Osteoblast (primary cell): Measurements from ENCODE around the gene CAPS2. TPM values are rescaled to one million over a fixed set of nuclear protein-coding genes. Genes with fewer than 3 reads are reported as not detected.

ENCODE experiments used
- DNase-seq: peaks from one replicate; pipeline ENCODE4 v3.0.0; 2011; ENCODE audit warnings: low spot score, mixed read lengths; ENCODE audit not compliant: insufficient read length; ENCODE audit errors: missing footprints
- H2AFZ ChIP-seq: 2 replicates; pipeline ENCODE4 v1.6.0; 2011; ENCODE audit warnings: mild to moderate bottlenecking, low read length
- H3K27ac ChIP-seq: 2 replicates; pipeline ENCODE4 v1.5.1; 2011; ENCODE audit warnings: mild to moderate bottlenecking, low read depth, low read length, moderate library complexity
- H3K27me3 ChIP-seq: 2 replicates; pipeline ENCODE4 v1.6.0; 2012; ENCODE audit warnings: mild to moderate bottlenecking, control low read depth, inconsistent platforms, low read length, moderate library complexity; ENCODE audit not compliant: insufficient read depth
- H3K36me3 ChIP-seq: 2 replicates; pipeline ENCODE4 v1.5.1; 2011; ENCODE audit warnings: mild to moderate bottlenecking, low read length, control low read depth, moderate library complexity; ENCODE audit not compliant: insufficient read depth
- H3K4me1 ChIP-seq: 2 replicates; pipeline ENCODE4 v1.5.1; 2011; ENCODE audit warnings: mild to moderate bottlenecking, low read length, control low read depth, moderate library complexity; ENCODE audit not compliant: insufficient read depth
- H3K4me2 ChIP-seq: 2 replicates; pipeline ENCODE4 v1.6.0; 2011; ENCODE audit warnings: mild to moderate bottlenecking, low read length; ENCODE audit not compliant: insufficient read depth
- H3K4me3 ChIP-seq: fragments of 200-600 bp; sonication (generic); 3 replicates; pipeline ENCODE4 v1.5.1; 2012; ENCODE audit warnings: mild to moderate bottlenecking, low read length, inconsistent platforms; ENCODE audit not compliant: insufficient read depth
- H3K79me2 ChIP-seq: 2 replicates; pipeline ENCODE4 v1.6.0; 2012; ENCODE audit warnings: mild to moderate bottlenecking, low read length, control low read depth, inconsistent platforms; ENCODE audit not compliant: insufficient read depth
- H3K9me3 ChIP-seq: 2 replicates; pipeline ENCODE4 v1.5.1; 2011; ENCODE audit warnings: low read depth, low read length, control low read depth
- H4K20me1 ChIP-seq: 2 replicates; pipeline ENCODE4 v1.6.0; 2012; ENCODE audit warnings: mild to moderate bottlenecking, low read length, control low read depth; ENCODE audit not compliant: insufficient read depth
- total RNA-seq: library from RNA; depleted of rRNA; stranded (reverse); fragments of >200 nt; gene quantifications from 2 replicates; pipeline ENCODE4 v1.2.3, GENCODE V29; 2012
- TF ChIP-seq, protein P1 (sequence below): IDR thresholded peaks from 2 replicates; pipeline ENCODE4 v1.5.1; 2011; ENCODE audit warnings: mild to moderate bottlenecking, low read depth, low read length, moderate library complexity; ENCODE audit errors: extremely low read depth

The CAPS2 gene
- total RNA-seq, 1 donor: 10.5 TPM

DNA sequence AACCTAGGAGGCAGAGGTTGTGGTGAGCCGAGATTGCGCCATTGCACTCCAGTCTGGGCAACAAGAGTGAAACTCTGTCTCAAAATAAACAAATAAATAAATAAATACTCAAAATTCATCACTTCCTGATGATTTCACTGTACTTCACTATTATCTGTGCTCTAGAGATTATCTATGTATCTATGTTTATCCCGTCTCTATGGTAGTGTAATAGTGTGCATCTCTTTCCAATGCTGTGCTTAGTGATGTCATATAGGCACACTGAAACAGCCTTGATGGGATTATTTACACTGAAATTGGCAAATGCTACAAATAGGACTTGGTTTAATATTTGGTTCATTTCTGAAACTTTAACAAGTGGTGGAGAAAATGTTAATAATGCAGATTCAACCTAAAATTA is 6.5 kb downstream of the CAPS2 start:
- TF ChIP-seq, protein P1, sequence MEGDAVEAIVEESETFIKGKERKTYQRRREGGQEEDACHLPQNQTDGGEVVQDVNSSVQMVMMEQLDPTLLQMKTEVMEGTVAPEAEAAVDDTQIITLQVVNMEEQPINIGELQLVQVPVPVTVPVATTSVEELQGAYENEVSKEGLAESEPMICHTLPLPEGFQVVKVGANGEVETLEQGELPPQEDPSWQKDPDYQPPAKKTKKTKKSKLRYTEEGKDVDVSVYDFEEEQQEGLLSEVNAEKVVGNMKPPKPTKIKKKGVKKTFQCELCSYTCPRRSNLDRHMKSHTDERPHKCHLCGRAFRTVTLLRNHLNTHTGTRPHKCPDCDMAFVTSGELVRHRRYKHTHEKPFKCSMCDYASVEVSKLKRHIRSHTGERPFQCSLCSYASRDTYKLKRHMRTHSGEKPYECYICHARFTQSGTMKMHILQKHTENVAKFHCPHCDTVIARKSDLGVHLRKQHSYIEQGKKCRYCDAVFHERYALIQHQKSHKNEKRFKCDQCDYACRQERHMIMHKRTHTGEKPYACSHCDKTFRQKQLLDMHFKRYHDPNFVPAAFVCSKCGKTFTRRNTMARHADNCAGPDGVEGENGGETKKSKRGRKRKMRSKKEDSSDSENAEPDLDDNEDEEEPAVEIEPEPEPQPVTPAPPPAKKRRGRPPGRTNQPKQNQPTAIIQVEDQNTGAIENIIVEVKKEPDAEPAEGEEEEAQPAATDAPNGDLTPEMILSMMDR: no peak
- no peaks in the 10 kb centered on the region for H4K20me1 ChIP-seq
- no peak for DNase-seq
- no peak overlapping the region for H3K4me2 ChIP-seq
- no peaks in the 10 kb centered on the region for H3K79me2 ChIP-seq
- no peaks in the 10 kb centered on the region for H3K27me3 ChIP-seq
- H3K27ac ChIP-seq: no peak overlapping the region
- no peaks in the 10 kb centered on the region for H3K4me1 ChIP-seq
- no peaks in the 10 kb centered on the region for H3K9me3 ChIP-seq
- no peak overlapping the region for H3K4me3 ChIP-seq
- no peaks in the 10 kb centered on the region for H3K36me3 ChIP-seq
- no peak overlapping the region for H2AFZ ChIP-seq

DNA sequence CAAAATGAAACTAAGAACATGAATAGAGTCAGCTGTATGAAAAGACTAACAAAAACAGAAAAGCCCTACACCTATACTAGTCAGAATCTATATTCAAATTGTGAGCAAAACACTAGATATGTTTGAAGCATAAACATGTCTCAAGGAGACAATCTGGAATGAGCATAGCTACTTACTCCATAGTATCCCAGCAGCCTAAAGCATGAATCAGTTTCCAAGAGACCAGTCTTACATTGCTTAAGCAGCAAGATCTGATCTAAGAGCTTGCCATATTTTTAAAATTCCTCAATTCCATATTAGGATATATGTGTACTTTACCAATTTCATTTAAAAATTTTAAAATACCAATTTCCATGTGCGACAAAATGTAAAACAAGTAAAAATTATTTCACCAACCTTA is 7.7 kb downstream of the CAPS2 start:
- Histone ChIP-seq H3K4me2 (peak overlapping the region; percentile 68), H3K27ac (peak overlapping the region; percentile 52), H2AFZ (peak overlapping the region; percentile 76), H3K79me2 (no peaks in the 10 kb centered on the region), H3K4me1 (no peaks in the 10 kb centered on the region), H3K36me3 (no peaks in the 10 kb centered on the region), H3K4me3 (peak overlapping the region; percentile 30), H3K27me3 (no peaks in the 10 kb centered on the region), H3K9me3 (no peaks in the 10 kb centered on the region), H4K20me1 (no peaks in the 10 kb centered on the region)
- TF ChIP-seq, protein P1: no peak
- no peak for DNase-seq

DNA sequence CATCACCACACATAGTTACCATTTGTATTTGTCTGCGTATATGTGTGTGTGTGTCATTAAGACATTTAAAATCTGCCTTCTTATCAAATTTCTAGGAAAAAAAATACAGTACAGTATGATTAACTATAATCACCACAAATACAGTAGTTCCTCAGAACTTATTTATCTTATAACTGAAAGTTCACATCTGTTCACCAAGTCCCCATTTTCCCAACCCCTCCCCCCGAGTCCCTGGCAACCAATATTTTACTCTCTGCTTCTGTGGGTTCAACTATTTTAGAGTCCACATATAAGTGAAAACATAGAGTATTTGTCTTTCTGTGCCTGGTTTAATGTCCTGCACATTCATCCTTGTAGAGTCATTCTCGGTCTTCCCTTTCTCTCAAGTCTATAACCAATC is 12.3 kb downstream of the CAPS2 start:
- no peak overlapping the region for H3K27ac ChIP-seq
- no peaks in the 10 kb centered on the region for H4K20me1 ChIP-seq
- no peaks in the 10 kb centered on the region for H3K27me3 ChIP-seq
- no peaks in the 10 kb centered on the region for H3K79me2 ChIP-seq
- H3K4me3 ChIP-seq: no peak overlapping the region
- H3K4me1 ChIP-seq: peaks cover 14% of the 10 kb centered on the region
- TF ChIP-seq, protein P1: no peak
- H3K9me3 ChIP-seq: no peaks in the 10 kb centered on the region
- H3K4me2 ChIP-seq: no peak overlapping the region
- no peak overlapping the region for H2AFZ ChIP-seq
- DNase-seq: no peak
- no peaks in the 10 kb centered on the region for H3K36me3 ChIP-seq

DNA sequence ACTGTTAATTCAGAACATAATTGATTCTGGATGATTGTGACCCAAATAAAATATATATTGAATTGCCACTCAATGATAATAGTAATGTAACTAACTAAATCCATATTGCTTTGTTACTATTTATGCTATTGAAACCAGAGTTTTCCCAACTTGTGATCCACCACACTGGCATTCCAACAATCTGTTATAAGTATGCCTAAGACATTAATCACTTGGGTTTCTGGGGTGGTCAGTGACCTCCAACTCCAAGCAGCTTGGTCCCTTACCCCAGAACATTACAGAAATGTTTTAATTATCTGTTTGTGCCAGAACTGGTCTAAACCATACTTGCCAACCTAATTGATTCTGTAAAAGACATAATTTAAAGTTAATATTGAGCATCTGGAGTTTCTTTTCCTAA is 14.6 kb downstream of the CAPS2 start:
- Histone ChIP-seq H3K79me2 (no peaks in the 10 kb centered on the region), H2AFZ (no peak overlapping the region), H3K4me3 (no peak overlapping the region), H3K4me2 (peak overlapping the region; percentile 39), H3K27ac (peak overlapping the region; percentile 55), H3K9me3 (no peaks in the 10 kb centered on the region), H3K4me1 (peaks cover 14% of the 10 kb centered on the region), H4K20me1 (no peaks in the 10 kb centered on the region), H3K27me3 (no peaks in the 10 kb centered on the region), H3K36me3 (no peaks in the 10 kb centered on the region)
- no peak for DNase-seq
- TF ChIP-seq, protein P1: no peak
